Kidney epithelial cell (primary cell): ENCODE results near the gene ELP6. TPM values are rescaled to one million over a fixed set of nuclear protein-coding genes. Genes with fewer than 3 reads are reported as not detected.

Experiments
- DNase-seq: peaks from one replicate; pipeline ENCODE4 v3.0.0-alpha.2; 2010; ENCODE audit warnings: low read depth
- H3K27me3 ChIP-seq: 2 replicates; pipeline ENCODE4 v1.6.0; 2011; ENCODE audit warnings: low read length; ENCODE audit not compliant: control insufficient read depth, insufficient read depth
- H3K36me3 ChIP-seq: 2 replicates; pipeline ENCODE4 v1.5.1; 2011; ENCODE audit warnings: low read length; ENCODE audit not compliant: control insufficient read depth, insufficient read depth
- H3K4me3 ChIP-seq: 2 replicates; pipeline ENCODE4 v1.5.1; 2011; ENCODE audit warnings: low read depth, mild to moderate bottlenecking, control low read depth, low read length
- total RNA-seq: library from RNA; depleted of rRNA; stranded (reverse); fragments of >200 nt; gene quantifications from 2 replicates; pipeline ENCODE4 v1.2.3, GENCODE V29; 2015
- TF ChIP-seq, protein P1 (sequence below): IDR thresholded peaks from 2 replicates; pipeline ENCODE4 v1.5.1; 2011; ENCODE audit warnings: mild to moderate bottlenecking, moderate library complexity, low read length, control low read depth, inconsistent platforms; ENCODE audit not compliant: insufficient read depth, poor library complexity, severe bottlenecking

ELP6 gene
- total RNA-seq, 1 donor from 2014 or later = 29.5 TPM

DNA sequence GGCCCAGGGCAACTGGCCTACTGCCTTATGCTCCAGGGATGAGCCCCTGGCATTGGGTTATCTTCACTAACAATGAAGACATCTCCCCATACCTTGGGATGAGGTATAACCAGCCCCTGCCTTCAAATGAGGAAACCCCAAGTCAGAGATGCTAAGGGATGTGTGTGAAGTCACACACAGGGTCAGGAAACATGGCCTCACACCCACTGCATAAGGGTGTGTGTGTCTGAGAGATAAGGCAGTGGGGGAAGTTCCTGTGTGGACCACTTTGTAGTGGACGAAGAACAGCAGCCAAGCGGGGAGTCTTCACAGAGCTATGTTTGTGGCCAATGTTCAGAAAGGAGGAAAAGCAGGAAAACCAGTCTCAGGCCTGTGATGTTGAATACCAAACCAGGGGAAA is 10.5 kb downstream of the ELP6 start:
- Histone ChIP-seq H3K4me3 (no peak overlapping the region), H3K27me3 (no peaks in the 10 kb centered on the region), H3K36me3 (peaks cover 4% of the 10 kb centered on the region)
- TF ChIP-seq, protein P1, sequence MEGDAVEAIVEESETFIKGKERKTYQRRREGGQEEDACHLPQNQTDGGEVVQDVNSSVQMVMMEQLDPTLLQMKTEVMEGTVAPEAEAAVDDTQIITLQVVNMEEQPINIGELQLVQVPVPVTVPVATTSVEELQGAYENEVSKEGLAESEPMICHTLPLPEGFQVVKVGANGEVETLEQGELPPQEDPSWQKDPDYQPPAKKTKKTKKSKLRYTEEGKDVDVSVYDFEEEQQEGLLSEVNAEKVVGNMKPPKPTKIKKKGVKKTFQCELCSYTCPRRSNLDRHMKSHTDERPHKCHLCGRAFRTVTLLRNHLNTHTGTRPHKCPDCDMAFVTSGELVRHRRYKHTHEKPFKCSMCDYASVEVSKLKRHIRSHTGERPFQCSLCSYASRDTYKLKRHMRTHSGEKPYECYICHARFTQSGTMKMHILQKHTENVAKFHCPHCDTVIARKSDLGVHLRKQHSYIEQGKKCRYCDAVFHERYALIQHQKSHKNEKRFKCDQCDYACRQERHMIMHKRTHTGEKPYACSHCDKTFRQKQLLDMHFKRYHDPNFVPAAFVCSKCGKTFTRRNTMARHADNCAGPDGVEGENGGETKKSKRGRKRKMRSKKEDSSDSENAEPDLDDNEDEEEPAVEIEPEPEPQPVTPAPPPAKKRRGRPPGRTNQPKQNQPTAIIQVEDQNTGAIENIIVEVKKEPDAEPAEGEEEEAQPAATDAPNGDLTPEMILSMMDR = no peak
- DNase-seq = no peak

DNA sequence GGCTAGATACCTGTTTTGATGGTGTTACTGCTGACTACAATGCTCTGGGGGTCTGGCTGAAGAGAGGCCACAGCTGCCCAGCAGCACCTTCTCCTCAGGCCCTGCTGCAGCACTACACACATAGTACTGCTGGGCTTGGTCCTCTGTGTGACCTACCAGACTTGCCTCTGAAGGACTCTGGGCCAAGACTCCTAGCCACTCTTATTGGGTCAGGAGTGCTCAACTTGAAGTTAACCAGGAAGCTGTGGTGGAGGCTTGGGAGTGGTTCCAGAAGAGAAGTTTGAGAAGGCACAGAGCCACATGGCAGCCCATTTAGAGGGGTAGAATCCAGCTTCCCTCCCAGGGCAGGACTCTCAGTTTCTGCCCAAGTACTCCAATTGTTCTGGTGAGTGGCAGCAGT is 16.6 kb downstream of the ELP6 start:
- H3K36me3 ChIP-seq = peaks cover 4% of the 10 kb centered on the region
- no peaks in the 10 kb centered on the region for H3K27me3 ChIP-seq
- no peak overlapping the region for H3K4me3 ChIP-seq
- TF ChIP-seq, protein P1 = no peak
- DNase-seq = no peak

DNA sequence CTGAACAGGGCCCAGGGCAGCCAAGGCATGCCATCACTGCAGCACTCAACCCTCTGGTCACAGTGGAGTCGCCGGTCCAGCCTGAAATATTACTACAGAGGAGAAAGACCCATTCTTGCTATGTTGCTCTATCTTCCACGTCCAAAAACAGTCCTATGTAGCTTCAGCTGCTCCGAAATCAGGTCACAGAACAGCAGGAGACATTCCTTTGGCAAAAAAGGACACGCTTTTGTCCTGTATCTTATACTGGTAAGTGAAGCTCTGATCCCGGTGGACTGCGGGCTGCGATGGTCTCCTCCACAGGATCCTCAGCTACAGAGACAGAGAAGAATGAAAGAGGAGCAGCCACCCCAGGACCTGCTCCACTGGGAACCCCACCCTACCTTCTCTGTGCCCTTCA is 17.6 kb downstream of the ELP6 start:
- H3K27me3 ChIP-seq = no peaks in the 10 kb centered on the region
- H3K36me3 ChIP-seq = peaks cover 2% of the 10 kb centered on the region
- TF ChIP-seq, protein P1 = no peak
- H3K4me3 ChIP-seq = no peak overlapping the region
- DNase-seq = no peak

DNA sequence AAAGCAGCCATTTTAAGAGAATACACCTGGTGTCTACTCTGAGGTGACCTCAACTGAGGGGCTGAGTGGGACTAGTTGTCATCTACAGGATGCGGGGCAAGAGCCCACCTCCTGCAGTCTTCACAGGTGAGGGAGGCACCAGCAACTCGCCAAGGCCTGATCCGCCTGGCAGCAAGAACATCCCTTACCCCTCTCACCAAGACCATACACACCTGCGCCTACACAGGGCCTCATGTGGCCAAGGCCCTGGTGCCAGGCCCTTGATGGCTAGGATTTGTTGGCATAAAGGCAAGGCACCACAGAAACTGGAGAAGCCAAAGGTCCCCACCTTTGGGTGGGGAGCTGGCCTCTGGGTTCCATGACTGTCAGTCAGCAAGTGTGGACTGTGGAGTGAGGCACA is 18.4 kb downstream of the ELP6 start:
- DNase-seq = no peak
- H3K36me3 ChIP-seq = peaks cover 2% of the 10 kb centered on the region

DNA sequence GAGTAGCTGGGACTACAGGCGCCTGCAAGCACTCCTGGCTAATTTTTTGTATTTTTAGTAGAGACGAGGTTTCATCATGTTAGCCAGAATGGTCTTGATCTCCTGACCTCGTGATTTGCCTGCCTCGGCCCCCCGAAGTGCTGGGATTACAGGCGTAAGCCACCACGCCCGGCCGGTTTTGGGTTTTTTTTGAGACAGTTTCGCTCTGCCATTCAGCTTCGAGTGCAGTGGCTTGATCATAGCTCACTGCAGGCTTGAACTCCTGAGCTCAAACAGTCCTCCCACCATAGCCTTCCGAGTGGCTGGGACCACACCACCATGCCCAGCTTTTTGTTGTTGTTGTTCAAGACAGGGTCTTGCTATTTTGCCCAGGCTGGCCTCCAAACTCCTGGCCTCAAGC is 21.7 kb downstream of the ELP6 start:
- Histone ChIP-seq H3K36me3 (no peaks in the 10 kb centered on the region), H3K4me3 (no peak overlapping the region), H3K27me3 (no peaks in the 10 kb centered on the region)
- DNase-seq = no peak
- TF ChIP-seq, protein P1 = no peak

More for the DNA sequence above, 18.4 kb downstream of the ELP6 start:
- no peaks in the 10 kb centered on the region for H3K27me3 ChIP-seq
- H3K4me3 ChIP-seq = no peak overlapping the region
- TF ChIP-seq, protein P1 = no peak

DNA sequence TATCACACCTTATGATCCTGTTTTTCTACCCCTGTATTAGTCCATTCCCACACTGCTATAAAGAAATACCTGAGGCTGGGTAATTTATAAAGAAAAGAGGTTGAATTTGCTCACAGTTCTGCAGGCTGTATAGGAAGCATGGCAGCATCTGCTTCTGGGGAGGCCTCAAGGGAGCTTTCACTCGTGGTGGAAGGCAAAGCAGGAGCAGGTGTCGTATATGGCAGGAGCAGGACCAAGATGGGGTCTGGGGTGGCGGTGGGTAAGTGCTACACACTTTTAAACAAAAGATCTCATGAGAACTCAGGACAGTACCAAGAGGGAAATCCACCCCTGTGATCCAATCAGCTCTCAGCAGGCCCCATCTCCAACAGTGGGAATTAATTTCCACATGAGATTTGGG is 22.3 kb downstream of the ELP6 start:
- no peak for DNase-seq
- no peaks in the 10 kb centered on the region for H3K36me3 ChIP-seq
- TF ChIP-seq, protein P1 = no peak
- no peak overlapping the region for H3K4me3 ChIP-seq
- no peaks in the 10 kb centered on the region for H3K27me3 ChIP-seq
